Neural cell (in vitro differentiated cells): ENCODE data around the gene SZT2.
"Not testable (repeated sequence)": the region's sequence is repeated elsewhere in the genome, so short reads cannot be mapped to it uniquely, and the experiment has no call there.

Source experiments
- CTCF ChIP-seq: fragments of 450-650 bp; IDR thresholded peaks from 2 replicates; pipeline ENCODE4 v1.5.1; 2014; ENCODE audit warnings: antibody characterized with exemption, mild to moderate bottlenecking, moderate library complexity; ENCODE audit not compliant: poor library complexity, severe bottlenecking
- EP300 ChIP-seq: fragments of 450-650 bp; conservative IDR thresholded peaks from 2 replicates; pipeline ENCODE4 v1.6.1; 2014; ENCODE audit warnings: antibody characterized with exemption, mild to moderate bottlenecking, moderate library complexity; ENCODE audit not compliant: poor library complexity, severe bottlenecking
- POLR2AphosphoS5 ChIP-seq: IDR thresholded peaks from 2 replicates; pipeline ENCODE4 v1.6.1; 2012
- REST ChIP-seq: IDR thresholded peaks from 2 replicates; pipeline ENCODE4 v1.6.1; 2012; ENCODE audit warnings: borderline replicate concordance
- TAF1 ChIP-seq: IDR thresholded peaks from 2 replicates; pipeline ENCODE4 v1.6.1; 2012; ENCODE audit warnings: low read depth

- TF ChIP-seq CTCF, POLR2AphosphoS5, EP300, REST, TAF1: not testable (repeated sequence)
Observed at GRCh38 chr1:43413426-43413825, 23.7 kb downstream of the SZT2 start.
